Esophagus squamous epithelium (tissue), 4 donors: ENCODE measurements around the gene PARD3B.

Experiments
- POLR2A ChIP-seq, 4 donors: fragments of 450-650 bp; IDR thresholded peaks; one replicate each; pipeline ENCODE4 v1.6.1; 2017; ENCODE audit warnings: antibody characterized with exemption in 4 of 4, mild to moderate bottlenecking in 4 of 4, moderate library complexity in 3 of 4
- TF ChIP-seq, protein P1 (sequence below), 6 experiments: fragments of 450-650 bp in 4 of 6; fragments of 200-600 bp in 2 of 6; sonication (generic) in 2 of 6; IDR thresholded peaks; one replicate each; pipeline ENCODE4 v1.5.1; 2016 to 2019; ENCODE audit warnings: antibody characterized with exemption in 6 of 6, mild to moderate bottlenecking in 4 of 6, moderate library complexity in 4 of 6

DNA sequence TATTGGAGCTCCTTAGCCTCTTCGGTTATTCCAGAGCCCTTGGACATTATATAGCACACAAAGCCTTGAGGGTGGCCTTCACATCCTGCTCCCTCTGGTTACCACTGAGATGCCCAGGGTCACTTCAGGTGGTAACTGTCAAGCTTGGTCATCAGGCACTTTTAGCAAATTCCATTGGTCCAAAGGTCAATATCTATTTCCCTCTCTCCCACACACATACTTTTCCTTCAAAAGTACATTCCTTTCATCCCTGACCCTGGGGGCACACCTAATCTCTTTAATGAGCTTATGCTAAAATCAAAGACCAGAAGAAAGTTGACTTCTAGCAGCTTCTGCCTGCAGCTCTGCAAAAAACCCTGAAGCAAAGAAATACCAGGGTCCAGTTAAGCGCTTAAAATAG lies 965.1 kb downstream of the PARD3B start:
- TF ChIP-seq, protein P1, sequence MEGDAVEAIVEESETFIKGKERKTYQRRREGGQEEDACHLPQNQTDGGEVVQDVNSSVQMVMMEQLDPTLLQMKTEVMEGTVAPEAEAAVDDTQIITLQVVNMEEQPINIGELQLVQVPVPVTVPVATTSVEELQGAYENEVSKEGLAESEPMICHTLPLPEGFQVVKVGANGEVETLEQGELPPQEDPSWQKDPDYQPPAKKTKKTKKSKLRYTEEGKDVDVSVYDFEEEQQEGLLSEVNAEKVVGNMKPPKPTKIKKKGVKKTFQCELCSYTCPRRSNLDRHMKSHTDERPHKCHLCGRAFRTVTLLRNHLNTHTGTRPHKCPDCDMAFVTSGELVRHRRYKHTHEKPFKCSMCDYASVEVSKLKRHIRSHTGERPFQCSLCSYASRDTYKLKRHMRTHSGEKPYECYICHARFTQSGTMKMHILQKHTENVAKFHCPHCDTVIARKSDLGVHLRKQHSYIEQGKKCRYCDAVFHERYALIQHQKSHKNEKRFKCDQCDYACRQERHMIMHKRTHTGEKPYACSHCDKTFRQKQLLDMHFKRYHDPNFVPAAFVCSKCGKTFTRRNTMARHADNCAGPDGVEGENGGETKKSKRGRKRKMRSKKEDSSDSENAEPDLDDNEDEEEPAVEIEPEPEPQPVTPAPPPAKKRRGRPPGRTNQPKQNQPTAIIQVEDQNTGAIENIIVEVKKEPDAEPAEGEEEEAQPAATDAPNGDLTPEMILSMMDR (IDR thresholded peaks at IDR 0.05), result no peak
- TF ChIP-seq POLR2A (IDR thresholded peaks at IDR 0.05), result no peak
